Measurements from ENCODE around the gene STX1B. TPM values are rescaled to one million over a fixed set of nuclear protein-coding genes. Genes with fewer than 3 reads are reported as not detected.
A peak's percentile ranks its signal among the peaks of the same experiment; 100 is the strongest.

STX1B gene
- total RNA-seq, 1 experiment from 2014 or later, result 11.0 TPM

GRCh38 chr16:30956601-30957455 lies 53.6 kb downstream of the STX1B start:
- Mint-ChIP-seq H3K4me1 (peaks cover 6 to 15% of the 10 kb centered on the region in 2 experiments), H3K9me3 (no peaks in the 10 kb centered on the region), H3K27ac (peak overlapping the region; percentile 99 to 100 (median 100)), H3K36me3 (ENCODE audit: insufficient read depth in 1 of 3, low read depth in 3 of 3) (peaks cover 24 to 34% (median 30%) of the 10 kb centered on the region in 3 experiments; a peak in 6 of 7 replicates), H3K27me3 (ENCODE audit: low read depth) (peaks cover 4% of the 10 kb centered on the region; the same call in 1 of the 2 replicates), H3K4me3 (peak overlapping the region; percentile 91 to 96)
- H2BK120ac ChIP-seq (ENCODE audit: low read depth, low read length, poor library complexity, severe bottlenecking), result no peak overlapping the region
- peak overlapping the region; percentile 71 for H3K9ac ChIP-seq (ENCODE audit: extremely low read depth, insufficient read length, low read length)
- no peak overlapping the region for H3K56ac ChIP-seq (ENCODE audit: insufficient read length, low read depth, low read length)
- H3T11ph ChIP-seq (ENCODE audit: low read length), result no peak overlapping the region
- H3K4me2 ChIP-seq (ENCODE audit: insufficient read depth, insufficient read length, low read length), result peak overlapping the region; percentile 54
- no peak overlapping the region for H4K91ac ChIP-seq (ENCODE audit: insufficient read length, low read depth, low read length)
- H4K8ac ChIP-seq (replicated peaks; ENCODE audit: insufficient read length, low read depth, low read length), result no peak overlapping the region
- H3K4ac ChIP-seq (ENCODE audit: low read depth, low read length), result no peak overlapping the region
- H2AFZ ChIP-seq (ENCODE audit: low read length), result peak overlapping the region; percentile 49
- no peaks in the 10 kb centered on the region for H3K4me1 ChIP-seq (ENCODE audit: insufficient read depth, low read length)
- peak overlapping the region; percentile 42; the same call in 1 of the 2 replicates for H3K14ac ChIP-seq (ENCODE audit: insufficient read depth, low read length)
- peak; percentile 83 for DNase-seq
- no peaks in the 10 kb centered on the region for H4K20me1 ChIP-seq (ENCODE audit: control insufficient read depth, insufficient read depth, insufficient read length)
- H2AK5ac ChIP-seq (ENCODE audit: insufficient read length, low read length), result no peak overlapping the region
- no peak overlapping the region for H4K5ac ChIP-seq (ENCODE audit: insufficient read length, low read depth, low read length)
- peak; percentile 40; the same call in 2 of the 3 replicates for TF ChIP-seq CTCF (conservative IDR thresholded peaks at IDR 0.05)
- H3K23me2 ChIP-seq (ENCODE audit: insufficient read length, low read depth, low read length, poor library complexity, severe bottlenecking), result no peaks in the 10 kb centered on the region
- peak overlapping the region; percentile 27 for H2BK12ac ChIP-seq (ENCODE audit: insufficient read length, low read depth, low read length)
- no peak overlapping the region for H2BK5ac ChIP-seq (ENCODE audit: insufficient read length, low read length)
- H3K9me3 ChIP-seq (ENCODE audit: control insufficient read depth, low read depth, low read length), result no peaks in the 10 kb centered on the region
- no peaks in the 10 kb centered on the region for H3K27me3 ChIP-seq (ENCODE audit: insufficient read depth, low read length)
- peak overlapping the region; percentile 70 for H3K18ac ChIP-seq (ENCODE audit: insufficient read length, low read depth, low read length)
- H2BK15ac ChIP-seq (ENCODE audit: low read depth, low read length), result no peak overlapping the region
- peak overlapping the region; percentile 30 for H3K27ac ChIP-seq (ENCODE audit: insufficient read length, low read depth, low read length)
- no peak overlapping the region for H2BK20ac ChIP-seq (ENCODE audit: low read depth, low read length, poor library complexity, severe bottlenecking)
- peaks cover 4% of the 10 kb centered on the region for H3K79me1 ChIP-seq (ENCODE audit: insufficient read depth, low read depth, low read length, poor library complexity, severe bottlenecking)
- H3K79me2 ChIP-seq (ENCODE audit: insufficient read depth, low read length), result no peaks in the 10 kb centered on the region; the same call in 1 of the 2 replicates
- WGBS (ENCODE audit: extremely low coverage, insufficient read length, low lambda C conversion rate), result no CpG with 5 or more reads among the region's 42 CpGs
- no peak overlapping the region for H3K23ac ChIP-seq (ENCODE audit: insufficient read length, low read depth, low read length)
